ENCODE measurements around the gene DNAI4. TPM values are rescaled to one million over a fixed set of nuclear protein-coding genes. Genes with fewer than 3 reads are reported as not detected.
"Not testable (repeated sequence)": the region's sequence is repeated elsewhere in the genome, so short reads cannot be mapped to it uniquely, and the experiment has no call there.

DNAI4 gene
- polyA plus RNA-seq, 1 experiment, result 2.1 TPM

DNA sequence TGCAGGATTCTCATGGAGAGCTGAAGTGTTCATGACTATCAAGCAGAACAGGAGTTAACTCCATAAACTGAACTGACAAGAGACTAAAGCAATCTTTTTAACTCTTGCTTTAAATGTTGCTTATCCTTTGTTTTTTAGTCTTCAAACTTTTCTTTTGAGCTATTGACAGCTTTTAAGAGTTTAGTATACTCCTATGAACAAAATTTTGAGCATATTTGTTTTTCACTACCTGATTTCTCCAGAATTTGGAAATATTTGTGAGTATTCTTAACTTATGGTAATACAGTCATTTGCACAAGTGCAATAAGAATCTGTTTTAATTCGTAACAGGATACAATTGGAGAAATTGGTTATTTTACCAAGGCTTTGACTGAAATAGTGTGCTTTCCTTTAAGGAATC is 7.2 kb downstream of the DNAI4 start:
- Histone ChIP-seq H3K27ac (ENCODE audit: low read depth, low read length) (no peak overlapping the region), H3K4me3 (ENCODE audit: low read depth, low read length) (no peak overlapping the region), H3K9me3 (ENCODE audit: control insufficient read depth, insufficient read depth, low read length) (no peaks in the 10 kb centered on the region), H3K27me3 (ENCODE audit: control insufficient read depth, insufficient read depth, low read length) (no peaks in the 10 kb centered on the region)
- CTCF ChIA-PET, result no interaction called here
- TF ChIP-seq, protein P1, sequence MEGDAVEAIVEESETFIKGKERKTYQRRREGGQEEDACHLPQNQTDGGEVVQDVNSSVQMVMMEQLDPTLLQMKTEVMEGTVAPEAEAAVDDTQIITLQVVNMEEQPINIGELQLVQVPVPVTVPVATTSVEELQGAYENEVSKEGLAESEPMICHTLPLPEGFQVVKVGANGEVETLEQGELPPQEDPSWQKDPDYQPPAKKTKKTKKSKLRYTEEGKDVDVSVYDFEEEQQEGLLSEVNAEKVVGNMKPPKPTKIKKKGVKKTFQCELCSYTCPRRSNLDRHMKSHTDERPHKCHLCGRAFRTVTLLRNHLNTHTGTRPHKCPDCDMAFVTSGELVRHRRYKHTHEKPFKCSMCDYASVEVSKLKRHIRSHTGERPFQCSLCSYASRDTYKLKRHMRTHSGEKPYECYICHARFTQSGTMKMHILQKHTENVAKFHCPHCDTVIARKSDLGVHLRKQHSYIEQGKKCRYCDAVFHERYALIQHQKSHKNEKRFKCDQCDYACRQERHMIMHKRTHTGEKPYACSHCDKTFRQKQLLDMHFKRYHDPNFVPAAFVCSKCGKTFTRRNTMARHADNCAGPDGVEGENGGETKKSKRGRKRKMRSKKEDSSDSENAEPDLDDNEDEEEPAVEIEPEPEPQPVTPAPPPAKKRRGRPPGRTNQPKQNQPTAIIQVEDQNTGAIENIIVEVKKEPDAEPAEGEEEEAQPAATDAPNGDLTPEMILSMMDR (IDR thresholded peaks at IDR 0.05; ENCODE audit: low read depth, low read length), result no peak
- DNase-seq (ENCODE audit: low read depth, low spot score), result no peak
- POLR2A ChIA-PET, result no interaction called here

DNA sequence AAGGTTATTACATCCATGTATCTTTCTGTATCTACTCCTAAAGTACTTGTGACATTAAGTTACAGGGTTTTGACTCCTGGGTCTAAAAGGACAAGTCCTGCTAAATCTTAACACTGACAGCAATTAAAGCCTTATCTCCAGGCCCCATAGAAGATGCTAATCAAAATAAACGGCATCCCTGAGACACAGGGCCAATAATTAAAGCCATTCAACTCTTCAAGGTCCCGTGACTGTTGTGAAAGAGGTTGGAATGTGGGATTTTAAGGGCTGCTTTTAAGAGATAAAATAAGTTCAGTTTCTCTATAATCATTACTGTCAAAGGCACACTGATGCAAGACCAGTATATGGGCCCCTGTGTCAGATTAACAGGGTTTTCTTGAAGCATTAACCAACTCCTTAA is 8.3 kb downstream of the DNAI4 start:
- CTCF ChIA-PET, result no interaction called here
- H3K27ac ChIP-seq (ENCODE audit: low read depth, low read length), result no peak overlapping the region
- TF ChIP-seq, protein P1 (IDR thresholded peaks at IDR 0.05; ENCODE audit: low read depth, low read length), result no peak
- POLR2A ChIA-PET, result no interaction called here
- H3K9me3 ChIP-seq (ENCODE audit: control insufficient read depth, insufficient read depth, low read length), result no peaks in the 10 kb centered on the region
- no peak for DNase-seq (ENCODE audit: low read depth, low spot score)
- no peak overlapping the region for H3K4me3 ChIP-seq (ENCODE audit: low read depth, low read length)
- no peaks in the 10 kb centered on the region for H3K27me3 ChIP-seq (ENCODE audit: control insufficient read depth, insufficient read depth, low read length)

DNA sequence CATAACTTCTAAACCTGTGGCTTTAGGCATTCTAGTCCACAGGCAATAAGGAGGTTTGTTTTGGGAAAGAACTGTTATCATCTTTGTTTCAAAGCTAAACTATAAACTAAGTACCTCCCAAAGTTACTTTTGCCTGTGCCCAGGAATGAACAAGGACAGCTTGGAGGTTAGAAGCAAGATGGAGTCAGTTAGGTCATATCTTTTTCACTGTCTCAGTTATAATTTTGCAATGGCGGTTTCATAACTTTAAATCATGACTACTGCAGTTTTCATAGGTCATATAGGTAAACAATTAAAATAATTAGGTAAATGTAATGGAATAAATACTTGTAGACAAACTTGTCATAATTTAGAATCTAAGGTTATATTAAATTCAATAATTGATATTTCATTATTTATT is 9.5 kb downstream of the DNAI4 start:
- H3K4me3 ChIP-seq (ENCODE audit: low read depth, low read length); H3K9me3 ChIP-seq (ENCODE audit: control insufficient read depth, insufficient read depth, low read length); H3K27ac ChIP-seq (ENCODE audit: low read depth, low read length); POLR2A ChIA-PET; DNase-seq (ENCODE audit: low read depth, low spot score); H3K27me3 ChIP-seq (ENCODE audit: control insufficient read depth, insufficient read depth, low read length): not testable (repeated sequence)
- CTCF ChIA-PET, result interaction anchor here (1.0 kb wide), 1 partner anchor 9 kb away, joined by 4 read pairs; no protein-coding TSS in a partner anchor

DNA sequence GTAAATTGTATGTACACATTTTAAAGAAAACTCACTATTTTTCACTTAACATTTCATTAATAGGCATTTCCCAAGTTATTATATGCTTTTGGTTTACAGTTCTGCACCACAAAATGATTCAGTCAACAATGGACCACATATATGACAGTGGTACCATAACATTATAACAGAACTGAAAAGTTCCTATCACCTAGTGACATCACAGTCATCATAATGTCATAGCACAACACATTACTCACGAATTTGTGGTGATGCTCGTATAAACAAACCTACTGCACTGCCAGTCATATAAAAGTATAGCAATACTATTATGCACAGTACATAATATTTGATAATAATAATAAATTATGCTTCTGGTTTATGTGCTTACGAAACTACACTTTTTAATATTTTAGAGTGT is 30.9 kb downstream of the DNAI4 start:
- Histone ChIP-seq H3K27me3 (ENCODE audit: control insufficient read depth, insufficient read depth, low read length) (no peaks in the 10 kb centered on the region), H3K9me3 (ENCODE audit: control insufficient read depth, insufficient read depth, low read length) (no peaks in the 10 kb centered on the region), H3K27ac (ENCODE audit: low read depth, low read length) (no peak overlapping the region), H3K4me3 (ENCODE audit: low read depth, low read length) (no peak overlapping the region)
- TF ChIP-seq, protein P1 (IDR thresholded peaks at IDR 0.05; ENCODE audit: low read depth, low read length), result no peak
- no peak for DNase-seq (ENCODE audit: low read depth, low spot score)
- ChIA-PET POLR2A (no interaction called here), CTCF (no interaction called here)

DNA sequence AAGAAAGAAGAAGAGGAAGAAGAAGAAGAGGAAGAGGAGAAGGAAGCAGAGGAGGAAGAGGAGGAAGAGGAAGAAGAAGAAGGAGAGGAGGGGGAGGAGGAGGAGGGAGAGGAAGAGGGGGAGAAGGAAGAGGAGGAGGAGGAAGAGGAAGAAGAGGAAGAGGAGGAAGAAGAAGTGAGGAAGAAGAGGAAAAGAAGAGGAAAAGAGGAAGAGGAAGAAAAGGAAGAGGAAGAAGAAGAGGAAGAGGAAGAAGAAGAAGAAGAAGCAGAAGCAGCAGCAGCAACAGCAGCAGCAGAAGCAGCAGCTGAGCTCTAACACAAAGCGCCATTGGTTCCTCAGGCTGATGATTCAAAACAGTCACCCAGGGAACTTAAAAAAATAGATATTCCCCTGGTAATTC is 34.0 kb downstream of the DNAI4 start:
- Histone ChIP-seq H3K27me3 (ENCODE audit: control insufficient read depth, insufficient read depth, low read length) (no peaks in the 10 kb centered on the region), H3K4me3 (ENCODE audit: low read depth, low read length) (no peak overlapping the region), H3K9me3 (ENCODE audit: control insufficient read depth, insufficient read depth, low read length) (no peaks in the 10 kb centered on the region), H3K27ac (ENCODE audit: low read depth, low read length) (no peak overlapping the region)
- no peak for DNase-seq (ENCODE audit: low read depth, low spot score)
- CTCF ChIA-PET, result no interaction called here
- TF ChIP-seq, protein P1 (IDR thresholded peaks at IDR 0.05; ENCODE audit: low read depth, low read length), result no peak
- POLR2A ChIA-PET, result no interaction called here

DNA sequence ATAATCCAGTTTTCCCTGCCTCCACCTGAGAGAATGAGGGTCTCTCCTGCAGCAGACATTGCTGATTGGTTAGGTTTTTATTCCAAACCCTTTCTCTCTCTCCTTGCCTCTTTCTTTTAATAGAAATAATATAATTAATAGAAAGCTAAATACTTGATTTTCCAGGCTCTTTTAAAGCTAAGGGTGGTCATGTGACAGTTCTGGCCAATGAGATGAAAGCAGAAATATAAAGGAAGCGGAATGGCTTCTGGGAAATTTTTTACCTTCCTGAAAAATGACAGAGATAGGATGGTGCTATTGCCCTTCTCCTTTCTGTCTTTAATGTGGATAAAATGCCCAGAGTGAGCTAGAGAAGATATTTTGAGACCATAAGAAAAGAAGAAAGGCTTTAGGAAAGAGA is 35.6 kb downstream of the DNAI4 start:
- ChIA-PET CTCF (no interaction called here), POLR2A (no interaction called here)
- no peaks in the 10 kb centered on the region for H3K27me3 ChIP-seq (ENCODE audit: control insufficient read depth, insufficient read depth, low read length)
- H3K27ac ChIP-seq (ENCODE audit: low read depth, low read length), result no peak overlapping the region
- TF ChIP-seq, protein P1 (IDR thresholded peaks at IDR 0.05; ENCODE audit: low read depth, low read length), result no peak
- H3K9me3 ChIP-seq (ENCODE audit: control insufficient read depth, insufficient read depth, low read length), result no peaks in the 10 kb centered on the region
- no peak overlapping the region for H3K4me3 ChIP-seq (ENCODE audit: low read depth, low read length)
- no peak for DNase-seq (ENCODE audit: low read depth, low spot score)

Data from AG04450 (cell line).